Measurements from ENCODE around the gene TTC16.
"Not testable (repeated sequence)": the region's sequence is repeated elsewhere in the genome, so short reads cannot be mapped to it uniquely, and the experiment has no call there.

TTC16 gene

DNA sequence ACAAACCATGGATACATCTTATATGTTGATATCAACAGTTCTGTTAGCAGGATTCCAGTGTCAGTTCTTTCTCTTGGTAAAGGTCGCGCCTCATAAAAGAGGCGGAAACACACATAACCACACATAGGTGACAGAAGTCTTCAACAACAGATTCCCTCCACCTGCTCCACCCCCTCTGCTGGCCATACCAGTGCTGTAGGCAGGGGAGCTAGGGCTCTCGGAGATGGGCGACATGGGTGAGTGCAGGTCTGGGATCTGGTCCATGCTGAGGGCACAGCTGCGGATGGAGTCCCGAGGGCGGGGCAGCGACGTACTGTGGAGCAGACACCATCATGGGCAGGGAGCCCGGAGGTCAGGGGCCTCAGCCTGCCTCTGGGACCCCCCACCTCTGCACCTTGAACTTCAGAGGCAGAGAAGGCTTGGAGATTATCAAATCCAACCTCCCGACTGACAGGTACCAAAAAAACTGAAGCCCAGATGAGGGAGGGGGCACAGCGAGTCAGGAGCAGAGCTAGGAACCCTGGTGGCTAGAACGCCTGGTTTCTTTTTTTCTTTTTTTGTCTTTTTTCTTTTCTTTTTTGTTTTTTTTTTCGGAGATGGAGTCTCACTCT, 31.2 kb downstream of the TTC16 start:
- DNase-seq, result no peak

DNA sequence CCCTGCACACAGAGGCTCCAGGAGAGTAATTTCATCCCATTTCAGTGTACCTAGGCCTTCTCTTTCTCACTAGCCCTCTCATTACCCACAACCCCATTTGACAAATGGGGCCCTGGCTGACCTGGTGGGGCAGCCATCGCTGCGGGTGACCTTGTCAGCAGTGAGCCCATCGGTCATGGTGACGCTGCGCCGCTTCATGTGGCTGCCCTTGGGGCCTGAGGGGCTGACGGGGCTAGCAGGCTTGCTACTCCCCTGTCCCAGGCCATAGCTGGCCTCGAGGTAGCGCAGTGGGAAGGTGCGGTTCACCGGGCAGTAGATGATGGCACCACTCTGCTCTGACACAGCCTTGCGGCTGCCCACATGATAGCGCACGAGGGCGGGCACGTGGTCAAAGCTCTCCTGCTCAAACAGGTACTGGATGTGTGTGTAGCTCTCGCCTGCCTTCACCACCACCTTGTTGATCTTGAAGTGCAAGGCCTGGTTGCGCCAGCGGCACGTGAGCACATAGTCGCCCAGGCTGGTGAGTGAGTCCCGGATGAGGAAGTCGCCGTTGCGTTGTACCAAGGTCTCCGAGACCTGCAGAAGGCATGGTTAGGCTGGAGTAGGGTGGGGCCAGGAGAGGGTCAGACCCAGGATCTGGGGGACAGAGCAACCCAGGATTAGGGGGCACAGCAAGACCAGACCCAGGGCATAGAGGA, 33.4 kb downstream of the TTC16 start:
- no peak for DNase-seq

GRCh38 chr9:127751269-127752054, 35.6 kb downstream of the TTC16 start:
- DNase-seq, result no peak

DNA sequence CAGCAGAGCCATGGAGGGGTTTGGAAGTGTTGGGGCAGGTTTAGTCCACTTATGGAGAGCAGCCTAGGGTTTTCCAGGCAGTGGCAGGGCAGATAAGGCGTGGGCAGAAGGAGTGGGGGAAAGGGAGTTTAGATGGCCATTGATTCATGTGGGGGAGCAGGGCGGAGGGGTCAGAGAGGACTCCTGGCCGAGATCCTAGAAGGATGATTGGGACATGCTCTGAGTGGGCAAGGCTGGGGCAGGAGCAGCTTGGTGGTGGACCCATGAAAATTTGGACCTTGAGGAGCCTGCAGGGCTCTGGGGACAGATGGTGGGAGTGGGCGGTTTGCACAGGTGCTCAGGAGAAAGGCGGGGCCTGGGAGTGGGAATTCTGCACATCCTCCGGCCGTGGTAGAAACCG, 37.3 kb downstream of the TTC16 start:
- DNase-seq, result no peak

- no peak for DNase-seq
These were observed 37.7 kb downstream of the TTC16 start for GRCh38 chr9:127753622-127754021.

GRCh38 chr9:127754099-127755060, 38.5 kb downstream of the TTC16 start:
- no peak for DNase-seq

- DNase-seq, result no peak
These were observed 39.5 kb downstream of the TTC16 start for GRCh38 chr9:127755061-127756060.

DNA sequence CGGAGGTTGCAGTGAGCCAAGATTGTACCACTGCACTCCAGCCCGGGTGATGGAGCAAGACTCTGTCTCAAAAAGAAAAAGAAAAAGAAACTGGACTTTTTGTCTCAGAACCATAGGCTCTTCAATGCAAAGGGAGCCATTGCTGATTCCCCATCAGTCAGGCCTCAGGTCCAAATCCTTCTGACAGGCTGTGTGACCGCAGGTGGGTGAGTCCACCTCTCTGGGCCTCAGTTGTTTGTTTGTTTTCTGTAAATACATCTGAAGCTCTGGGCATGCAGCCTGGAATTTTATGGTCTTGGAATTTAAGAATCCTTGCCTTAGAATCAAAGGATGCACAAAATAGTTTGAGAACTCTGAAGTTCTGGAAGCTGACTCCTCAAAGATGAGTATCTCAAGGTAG, 40.4 kb downstream of the TTC16 start:
- DNase-seq, result no peak

DNA sequence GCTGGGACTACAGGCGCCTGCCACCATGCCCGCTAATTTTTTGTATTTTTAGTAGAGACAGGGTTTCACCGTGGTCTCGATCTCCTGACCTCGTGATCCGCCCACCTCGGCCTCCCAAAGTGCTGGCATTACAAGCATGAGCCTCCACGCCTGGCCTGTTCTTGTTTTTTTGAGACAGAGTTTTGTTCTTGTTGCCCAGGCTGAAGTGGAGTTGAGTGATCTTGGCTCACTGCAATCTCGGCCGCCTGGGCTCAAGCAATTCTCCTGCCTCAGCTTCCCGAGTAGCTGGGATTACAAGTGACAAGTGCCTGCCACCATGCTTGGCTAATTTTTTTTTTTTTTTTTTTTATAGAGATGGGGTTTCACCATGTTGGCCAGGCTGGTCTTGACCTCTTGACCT, 40.9 kb downstream of the TTC16 start:
- not testable (repeated sequence) for DNase-seq

DNA sequence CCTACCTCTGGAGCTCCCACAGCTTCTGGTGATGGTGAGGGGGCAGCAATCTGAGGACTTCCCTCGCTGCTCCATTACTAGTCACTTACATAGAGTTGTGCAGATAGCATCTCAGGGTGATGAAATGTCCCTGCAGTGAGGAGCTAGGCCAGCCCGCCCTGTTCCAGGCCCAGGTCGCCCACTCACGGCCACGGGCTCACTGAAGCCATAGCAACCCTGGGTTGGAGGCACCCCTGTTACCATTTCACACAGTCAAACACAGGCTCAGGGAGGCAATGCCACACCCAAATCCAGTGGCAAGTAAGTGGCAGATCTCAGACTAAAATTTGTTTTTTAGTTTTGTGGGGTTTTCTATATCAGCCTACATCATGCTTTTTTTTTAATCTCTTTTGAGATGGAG, 43.0 kb downstream of the TTC16 start:
- DNase-seq, result no peak

DNA sequence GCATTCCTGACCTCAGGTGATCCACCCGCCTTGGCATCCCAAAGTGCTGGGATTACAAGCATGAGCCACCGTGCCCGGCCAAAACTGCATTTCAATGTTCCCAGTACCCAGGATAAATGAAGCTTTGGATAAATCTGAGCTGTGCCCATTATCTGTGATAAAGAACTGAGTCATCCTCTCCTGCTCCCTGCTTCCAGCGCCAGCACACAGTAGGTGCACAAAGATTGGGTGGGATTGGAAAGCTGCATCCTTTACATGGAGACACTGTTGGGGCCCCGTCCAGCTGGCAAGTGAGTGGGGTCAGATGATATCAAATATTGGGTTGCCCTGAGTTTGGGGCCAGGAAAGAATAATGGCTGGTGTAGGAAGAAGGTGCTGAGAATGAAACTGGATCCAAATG, 45.2 kb downstream of the TTC16 start:
- no peak for DNase-seq

GRCh38 chr9:127761491-127761956, 45.6 kb downstream of the TTC16 start:
- no peak for DNase-seq

DNA sequence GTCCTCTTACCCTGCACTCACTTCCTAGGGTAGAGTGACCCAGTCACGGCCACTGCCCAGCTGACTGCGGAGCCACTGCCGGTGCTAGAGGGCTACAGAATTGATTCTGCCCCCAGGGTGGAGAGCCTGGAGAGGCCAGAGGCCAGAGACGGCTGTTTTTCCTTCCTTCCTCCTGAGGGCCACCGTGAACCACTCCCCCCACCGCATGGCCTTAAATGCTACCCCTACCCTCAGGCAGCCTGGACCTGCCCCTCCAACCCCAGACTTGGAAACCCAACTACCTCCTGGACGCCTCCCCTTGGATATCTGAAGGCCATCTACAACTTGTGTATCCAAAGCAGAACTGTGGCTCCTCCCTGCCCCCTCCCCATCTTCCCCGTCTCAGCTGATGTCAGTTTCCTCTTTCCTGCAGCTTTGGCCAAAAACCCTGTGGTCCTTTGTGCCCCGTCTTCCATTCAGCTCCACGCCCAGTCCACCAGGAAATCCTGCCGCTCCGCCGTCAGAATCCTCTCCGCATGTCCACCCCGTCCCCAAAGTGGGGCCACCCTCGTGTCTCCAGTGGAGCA, 46.3 kb downstream of the TTC16 start:
- no peak for DNase-seq

- no peak for DNase-seq
These were observed 48.1 kb downstream of the TTC16 start for GRCh38 chr9:127763918-127764384.

DNA sequence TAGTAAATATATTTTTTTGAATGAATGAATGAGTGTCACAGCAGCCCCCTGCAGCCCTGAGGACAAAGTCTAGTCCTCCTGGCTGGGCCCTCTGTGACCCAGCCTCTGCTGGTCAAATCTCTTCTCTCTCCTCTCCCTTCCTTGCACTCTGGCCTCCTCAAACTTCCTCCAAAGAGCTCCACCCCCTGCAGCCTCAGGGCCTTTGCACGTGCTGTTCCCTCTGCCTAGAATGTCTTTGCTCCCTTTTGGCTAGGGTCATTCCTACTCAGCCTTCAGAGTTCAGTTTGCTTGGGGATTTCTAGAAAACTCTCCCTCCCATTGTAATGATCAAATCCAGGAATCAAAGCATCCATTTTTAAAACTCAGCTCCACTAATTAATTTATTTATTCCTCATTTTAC, 49.5 kb downstream of the TTC16 start:
- DNase-seq, result no peak

DNA sequence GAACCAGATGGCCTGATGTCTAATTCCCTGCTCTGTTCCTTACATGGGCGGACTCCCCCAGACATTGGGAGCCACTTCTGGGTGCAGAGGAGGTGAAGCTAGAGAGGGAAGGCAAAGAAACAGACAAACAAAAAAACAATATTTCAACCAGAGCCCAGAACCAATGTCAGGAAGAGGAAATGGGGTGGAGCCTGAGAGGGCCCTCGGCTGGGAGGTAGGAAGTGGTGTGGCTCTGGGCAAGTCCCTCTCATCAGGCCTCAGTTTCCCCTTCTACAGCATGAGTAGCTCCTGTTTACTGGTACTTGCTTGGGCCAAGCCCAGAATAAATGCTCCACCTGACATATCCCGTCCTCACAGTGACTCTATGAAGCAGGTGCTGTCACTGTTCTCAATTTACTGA, 51.5 kb downstream of the TTC16 start:
- DNase-seq, result no peak

- no peak for DNase-seq
These were observed 52.0 kb downstream of the TTC16 start for GRCh38 chr9:127767909-127768331.

- no peak for DNase-seq
These were observed 52.8 kb downstream of the TTC16 start for GRCh38 chr9:127768698-127769097.

- DNase-seq, result no peak
These were observed 53.2 kb downstream of the TTC16 start for GRCh38 chr9:127769101-127769500.

DNA sequence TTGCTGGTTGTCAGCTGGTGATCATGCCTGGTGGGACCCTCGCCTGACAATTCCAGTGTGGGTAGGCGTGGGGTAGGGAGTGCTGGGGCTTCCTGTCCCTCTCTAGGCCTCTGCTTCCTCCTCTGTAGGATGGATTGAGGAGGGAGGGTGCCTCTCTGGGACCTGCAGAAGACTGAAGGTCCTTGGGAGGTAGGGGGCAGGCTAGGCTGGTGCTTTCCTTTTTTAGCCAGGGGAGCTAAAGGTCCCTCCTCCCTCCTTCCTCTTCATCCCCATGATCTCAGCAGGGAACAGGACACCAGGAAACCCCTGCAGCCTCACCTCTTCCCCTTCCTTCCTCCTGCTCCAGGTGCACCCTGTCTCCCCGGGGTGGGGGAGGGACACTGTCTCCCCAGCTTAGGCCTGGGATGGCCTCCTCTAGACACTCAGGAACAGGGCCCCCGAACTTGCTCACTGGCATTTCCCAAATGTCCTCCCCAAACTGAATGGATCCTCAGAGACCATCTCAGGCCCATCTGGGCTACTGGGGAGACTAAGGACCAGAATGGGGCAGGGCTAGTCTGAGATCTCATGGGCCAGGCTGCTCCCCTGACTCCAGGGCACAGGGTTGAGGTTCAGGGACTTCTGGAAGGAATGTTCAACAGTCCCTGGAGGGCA, 54.2 kb downstream of the TTC16 start:
- DNase-seq, result no peak

GRCh38 chr9:127770583-127770904, 54.7 kb downstream of the TTC16 start:
- no peak for DNase-seq

Measured in NCI-H1048 (cell line).